Measurements from ENCODE around the gene CCNJL.

- no peak for TF ChIP-seq CTCF (optimal IDR thresholded peaks at IDR 0.05 in 1 of 3, IDR thresholded peaks at IDR 0.05 in 1 of 3, conservative IDR thresholded peaks at IDR 0.05 in 1 of 3; ENCODE audit: extremely low read depth in 1 of 3, insufficient read depth in 2 of 3, low read length in 3 of 3)
- no peak for TF ChIP-seq EZH2 (IDR thresholded peaks at IDR 0.05; ENCODE audit: low read length)
These were observed 39.9 kb upstream of the CCNJL start for GRCh38 chr5:160352308-160352707.

Measured in keratinocyte (primary cell).